GM23248 (cell line): ENCODE results near the gene FN1. TPM values are rescaled to one million over a fixed set of nuclear protein-coding genes. Genes with fewer than 3 reads are reported as not detected.

Source experiments
- DNase-seq: peaks from one replicate; pipeline ENCODE4 v3.0.0-alpha.2; 2015
- H2AFZ ChIP-seq: fragments of 200-600 bp; sonication (generic); 2 replicates; pipeline ENCODE4 v1.6.1; 2016; ENCODE audit warnings: antibody characterized with exemption
- H3F3A ChIP-seq: fragments of 200-600 bp; sonication (generic); 2 replicates; pipeline ENCODE4 v1.6.1; 2016; ENCODE audit warnings: mild to moderate bottlenecking, antibody characterized with exemption, mixed run types; ENCODE audit not compliant: insufficient read depth
- H3K27ac ChIP-seq: fragments of 200-600 bp; sonication (generic); 2 replicates; pipeline ENCODE4 v1.5.1; 2016; ENCODE audit warnings: mild to moderate bottlenecking
- H3K27me3 ChIP-seq: fragments of 200-600 bp; sonication (generic); replicated peaks from 2 replicates; pipeline ENCODE4 v1.6.1; 2016; ENCODE audit warnings: mild to moderate bottlenecking; ENCODE audit not compliant: insufficient read depth
- H3K36me3 ChIP-seq: fragments of 200-600 bp; sonication (generic); 2 replicates; pipeline ENCODE4 v1.6.1; 2016; ENCODE audit warnings: low read depth, mild to moderate bottlenecking
- H3K4me1 ChIP-seq: fragments of 200-600 bp; sonication (generic); 2 replicates; pipeline ENCODE4 v1.6.1; 2016; ENCODE audit warnings: mild to moderate bottlenecking; ENCODE audit not compliant: insufficient read depth
- H3K4me2 ChIP-seq: fragments of 200-600 bp; sonication (generic); one replicate; pipeline ENCODE4 v1.6.1; 2016; ENCODE audit warnings: mild to moderate bottlenecking; ENCODE audit not compliant: unreplicated experiment
- H3K4me3 ChIP-seq: fragments of 200-600 bp; sonication (generic); 2 replicates; pipeline ENCODE4 v1.5.1; 2016; ENCODE audit warnings: mild to moderate bottlenecking
- H3K79me2 ChIP-seq: fragments of 200-600 bp; sonication (generic); 2 replicates; pipeline ENCODE4 v1.6.1; 2016; ENCODE audit warnings: mild to moderate bottlenecking; ENCODE audit not compliant: insufficient read depth
- H3K9ac ChIP-seq: fragments of 200-600 bp; sonication (generic); 2 replicates; pipeline ENCODE4 v1.6.1; 2016; ENCODE audit warnings: mild to moderate bottlenecking
- H3K9me2 ChIP-seq: fragments of 200-600 bp; sonication (generic); 2 replicates; pipeline ENCODE4 v1.6.1; 2016; ENCODE audit warnings: mixed run types, mild to moderate bottlenecking, moderate library complexity; ENCODE audit not compliant: insufficient read depth
- H3K9me3 ChIP-seq: fragments of 200-600 bp; sonication (generic); one replicate; pipeline ENCODE4 v1.6.1; 2017; ENCODE audit warnings: low read depth
- H4K20me1 ChIP-seq: fragments of 200-600 bp; sonication (generic); 2 replicates; pipeline ENCODE4 v1.6.0; 2016; ENCODE audit not compliant: insufficient read depth
- EZH2 ChIP-seq: fragments of 200-600 bp; sonication (generic); IDR thresholded peaks from 2 replicates; pipeline ENCODE4 v1.6.1; 2018; ENCODE audit warnings: antibody characterized with exemption, mild to moderate bottlenecking; ENCODE audit not compliant: insufficient read depth, poor library complexity, severe bottlenecking
- EZH2phosphoT487 ChIP-seq: fragments of 200-600 bp; sonication (generic); IDR thresholded peaks from 2 replicates; pipeline ENCODE4 v1.6.1; 2018; ENCODE audit warnings: antibody characterized with exemption, moderate library complexity, mild to moderate bottlenecking, low read depth; ENCODE audit not compliant: insufficient read depth
- WGBS, 2 experiments: methylation state at CpG; one replicate each; pipeline ENCODE4 v1.1.6; 2015 to 2017; ENCODE audit warnings: low lambda C conversion rate in 2 of 2, low coverage in 1 of 2; ENCODE audit errors: missing lambda C conversion rate in 2 of 2; 5-methylcytosine and 5-hydroxymethylcytosine counted together
- in situ Hi-C: fragments of 300-500 bp; cut with MboI; formaldehyde crosslinking; loops from 2 replicates; pipeline ENCODE4 v1.15.0; 2020
- polyA plus RNA-seq: library from polyadenylated mRNA; unstranded; fragments of >200 nt; fragmentation: Nextera tagmentation; extraction: Ambion mirVana; gene quantifications from 2 replicates; pipeline ENCODE4 v1.2.1, GENCODE V29; 2016
- total RNA-seq: library from RNA; depleted of rRNA; stranded (reverse); fragments of >200 nt; shearing (Covaris generic); gene quantifications from 2 replicates; pipeline ENCODE4 v1.2.3, GENCODE V29; 2014

Gene FN1
- total and polyA plus RNA-seq, 2 experiments from 2014 or later: 20,647 to 33,406 TPM

- in situ Hi-C loops: no loop called here
- H2AFZ ChIP-seq: no peak overlapping the region
- H3K27ac ChIP-seq: peak overlapping the region; percentile 70
- peak overlapping the region; percentile 11 for H3K9ac ChIP-seq
- 48 to 60% methylated on average over 1 of the region's 1 CpG for WGBS, 2 experiments
- no peak for DNase-seq
- peaks cover 97% of the 10 kb centered on the region for H3K36me3 ChIP-seq
- no peak overlapping the region for H3K4me3 ChIP-seq
- H3K27me3 ChIP-seq: no peaks in the 10 kb centered on the region
- no peak overlapping the region for H3K4me2 ChIP-seq
- peaks cover 99% of the 10 kb centered on the region for H3F3A ChIP-seq
- peaks cover 19% of the 10 kb centered on the region for H4K20me1 ChIP-seq
- no peaks in the 10 kb centered on the region for H3K9me3 ChIP-seq
- H3K9me2 ChIP-seq: no peaks in the 10 kb centered on the region
- H3K4me1 ChIP-seq: peaks cover 10% of the 10 kb centered on the region; the same call in 1 of the 2 replicates
- TF ChIP-seq EZH2phosphoT487: no peak
- TF ChIP-seq EZH2: no peak
- H3K79me2 ChIP-seq: no peaks in the 10 kb centered on the region
Observed at GRCh38 chr2:215374002-215374401, 61.9 kb downstream of the FN1 start.

- Histone ChIP-seq H3K4me3 (no peak overlapping the region), H3K27ac (peak overlapping the region; percentile 70), H3K9me2 (no peaks in the 10 kb centered on the region), H3K9me3 (no peaks in the 10 kb centered on the region), H3K4me2 (no peak overlapping the region), H3F3A (peaks cover 99% of the 10 kb centered on the region), H3K79me2 (no peaks in the 10 kb centered on the region), H3K36me3 (peaks cover 97% of the 10 kb centered on the region), H3K4me1 (peaks cover 14% of the 10 kb centered on the region; the same call in 1 of the 2 replicates), H2AFZ (no peak overlapping the region), H3K9ac (peak overlapping the region; percentile 26), H4K20me1 (peaks cover 23% of the 10 kb centered on the region), H3K27me3 (no peaks in the 10 kb centered on the region)
- in situ Hi-C loops: no loop called here
- 88 to 89% methylated on average over 9 of the region's 9 CpGs for WGBS, 2 experiments
- DNase-seq: no peak
- 0 out of 2 replicates have a peak, but pooled peaks have one; percentile 49 for TF ChIP-seq EZH2phosphoT487
- TF ChIP-seq EZH2: no peak
Observed at GRCh38 chr2:215372968-215373649, 62.8 kb downstream of the FN1 start.

GRCh38 chr2:215371915-215372897, 63.7 kb downstream of the FN1 start:
- Histone ChIP-seq H3K27ac (peak overlapping the region; percentile 70), H3F3A (peaks cover 99% of the 10 kb centered on the region), H3K4me1 (peaks cover 19% of the 10 kb centered on the region; the same call in 1 of the 2 replicates), H3K4me3 (no peak overlapping the region), H3K9me2 (no peaks in the 10 kb centered on the region), H3K79me2 (no peaks in the 10 kb centered on the region), H3K9me3 (no peaks in the 10 kb centered on the region), H4K20me1 (peaks cover 27% of the 10 kb centered on the region), H3K27me3 (no peaks in the 10 kb centered on the region), H2AFZ (no peak overlapping the region), H3K9ac (peak overlapping the region; percentile 26), H3K4me2 (no peak overlapping the region), H3K36me3 (peaks cover 98% of the 10 kb centered on the region)
- in situ Hi-C loops: no loop called here
- 82 to 84% methylated on average over 14 of the region's 14 CpGs for WGBS, 2 experiments
- TF ChIP-seq EZH2 (no peak), EZH2phosphoT487 (no peak)
- peak; percentile 53 for DNase-seq

- Histone ChIP-seq H3K79me2 (no peaks in the 10 kb centered on the region), H3K9ac (peak overlapping the region; percentile 50), H3K9me2 (no peaks in the 10 kb centered on the region), H3K27me3 (no peaks in the 10 kb centered on the region), H3K4me1 (peaks cover 32% of the 10 kb centered on the region), H4K20me1 (peaks cover 35% of the 10 kb centered on the region), H2AFZ (no peak overlapping the region), H3K9me3 (no peaks in the 10 kb centered on the region), H3K4me3 (no peak overlapping the region), H3K36me3 (peaks cover 97% of the 10 kb centered on the region), H3F3A (peaks cover 99% of the 10 kb centered on the region), H3K27ac (peak overlapping the region; percentile 70), H3K4me2 (no peak overlapping the region)
- no peak for TF ChIP-seq EZH2
- TF ChIP-seq EZH2phosphoT487: 0 out of 2 replicates have a peak, but pooled peaks have one; percentile 8
- in situ Hi-C loops: no loop called here
- DNase-seq: no peak
- WGBS, 2 experiments: 82 to 86% methylated on average over 14 of the region's 14 CpGs
Observed at GRCh38 chr2:215370112-215370965, 65.5 kb downstream of the FN1 start.
